HG03342 (cell line): ENCODE data around the gene PPP1R3G.
A peak's percentile ranks its signal among the peaks of the same experiment; 100 is the strongest.
"Not testable (repeated sequence)": the region's sequence is repeated elsewhere in the genome, so short reads cannot be mapped to it uniquely, and the experiment has no call there.

ENCODE experiments used
- ATAC-seq: cut with Tn5 transposase; IDR thresholded peaks from one replicate; pipeline ENCODE4 v1.9.1; 2021; ENCODE audit warnings: mild to moderate bottlenecking, moderate library complexity; ENCODE audit not compliant: unreplicated experiment

PPP1R3G gene

GRCh38 chr6:5084781-5085647 is at the start of gene PPP1R3G:
PPP1R3G (plus strand) TSS chr6:5085341; CDS start chr6:5085486, 145 bp downstream.
- ATAC-seq: peak; percentile 42

- no peak for ATAC-seq
Measured at GRCh38 chr6:5036269-5036668, 48.9 kb upstream of the PPP1R3G start.

DNA sequence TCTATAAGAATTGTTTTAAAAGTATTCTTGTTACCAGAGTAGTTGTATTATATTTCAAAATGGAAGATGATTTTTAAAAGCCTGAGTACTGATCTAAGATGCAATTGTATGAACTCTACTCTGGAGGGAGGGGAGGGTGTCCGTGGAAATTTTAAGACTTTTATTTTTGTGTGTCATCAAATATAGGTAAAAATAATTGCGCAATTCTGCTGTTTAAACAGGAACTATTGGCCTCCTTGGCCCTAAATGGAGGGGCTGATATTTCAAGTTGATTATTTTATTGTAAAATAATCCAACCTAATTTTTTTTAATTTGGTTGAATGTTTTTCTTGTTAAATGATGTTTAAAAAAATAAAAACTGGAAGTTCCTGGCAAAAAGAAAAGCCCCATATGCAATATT is 43.2 kb upstream of the PPP1R3G start:
- no peak for ATAC-seq

GRCh38 chr6:5042436-5042835 is 42.7 kb upstream of the PPP1R3G start:
- ATAC-seq: no peak

DNA sequence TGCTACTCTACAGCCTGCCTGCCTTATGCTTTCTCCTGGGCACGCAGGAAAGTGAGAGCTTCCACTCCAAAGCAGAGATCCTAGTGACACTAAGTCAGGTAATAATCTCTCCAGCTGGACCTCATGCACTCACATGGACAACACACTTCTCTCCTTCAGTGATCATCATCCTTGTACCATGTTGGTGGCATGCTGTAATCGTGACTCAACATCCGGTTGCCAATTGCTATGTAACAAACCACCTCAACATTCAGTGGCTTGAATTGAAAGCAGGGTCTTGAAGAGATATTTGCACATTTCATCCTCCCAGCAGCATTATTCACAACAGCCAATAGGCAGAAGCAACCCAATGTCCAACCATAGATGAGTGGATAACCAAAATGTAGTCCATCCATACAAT is 40.3 kb upstream of the PPP1R3G start:
- ATAC-seq: no peak

GRCh38 chr6:5045416-5045815 is 39.7 kb upstream of the PPP1R3G start:
- ATAC-seq: no peak

GRCh38 chr6:5046430-5046829 is 38.7 kb upstream of the PPP1R3G start:
- ATAC-seq: no peak

DNA sequence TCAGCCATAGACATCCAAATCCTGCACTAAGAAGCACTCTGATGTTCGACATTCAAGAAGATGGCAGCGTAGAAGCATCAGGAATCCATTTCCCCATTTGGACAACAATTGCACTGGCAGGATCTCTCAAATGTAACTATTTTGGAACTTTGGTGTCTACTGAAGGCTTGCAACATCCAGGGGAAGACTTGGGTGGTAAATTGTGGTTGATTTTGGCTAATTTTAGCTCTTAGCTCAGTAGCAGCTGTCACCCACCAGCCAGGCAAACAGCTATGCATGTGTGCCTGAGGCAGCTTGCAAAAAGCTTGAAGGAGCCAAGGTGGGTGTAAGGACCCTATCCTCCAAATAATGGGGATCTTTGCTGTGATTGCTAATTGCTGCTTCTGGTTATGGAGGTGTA is 35.1 kb upstream of the PPP1R3G start:
- no peak for ATAC-seq

DNA sequence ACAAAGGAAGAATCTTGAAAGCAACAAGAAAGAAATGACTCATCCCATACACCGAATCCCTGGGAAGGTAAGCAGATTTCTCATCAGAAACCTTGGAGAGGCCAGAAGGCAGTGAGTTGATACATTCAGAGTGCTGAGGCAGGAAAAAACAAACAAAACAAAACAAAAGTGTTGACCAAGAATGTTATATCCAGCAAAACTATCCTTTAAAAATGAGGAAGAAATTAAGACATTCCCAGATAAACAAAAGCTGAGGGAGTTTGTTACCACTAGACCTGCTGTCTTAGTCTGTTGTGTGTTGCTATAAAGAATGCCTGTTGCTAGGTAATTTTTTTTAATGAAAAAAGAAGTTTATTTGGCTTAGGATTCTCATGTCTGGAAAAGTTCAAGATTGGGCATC is 33.7 kb upstream of the PPP1R3G start:
- no peak for ATAC-seq

- no peak for ATAC-seq
Measured at GRCh38 chr6:5053038-5053437, 32.1 kb upstream of the PPP1R3G start.

DNA sequence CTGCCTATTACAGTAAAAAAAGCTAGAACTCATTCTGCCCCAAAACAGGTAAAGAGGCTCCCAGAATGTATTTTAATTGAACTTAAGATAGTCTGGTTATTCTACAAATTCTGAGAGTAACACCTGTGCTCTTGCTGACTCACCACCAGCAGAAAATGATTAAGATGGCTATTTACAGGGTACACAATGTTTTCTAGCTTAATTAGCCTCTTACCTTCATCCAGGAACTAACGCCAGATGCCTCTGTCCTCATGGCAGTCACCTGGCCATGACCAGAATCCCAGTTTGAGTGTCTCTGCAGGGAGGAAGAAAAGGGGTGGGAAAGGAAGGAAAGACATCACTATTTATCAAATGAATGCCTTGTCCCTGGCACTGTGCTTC is 31.3 kb upstream of the PPP1R3G start:
- no peak for ATAC-seq

DNA sequence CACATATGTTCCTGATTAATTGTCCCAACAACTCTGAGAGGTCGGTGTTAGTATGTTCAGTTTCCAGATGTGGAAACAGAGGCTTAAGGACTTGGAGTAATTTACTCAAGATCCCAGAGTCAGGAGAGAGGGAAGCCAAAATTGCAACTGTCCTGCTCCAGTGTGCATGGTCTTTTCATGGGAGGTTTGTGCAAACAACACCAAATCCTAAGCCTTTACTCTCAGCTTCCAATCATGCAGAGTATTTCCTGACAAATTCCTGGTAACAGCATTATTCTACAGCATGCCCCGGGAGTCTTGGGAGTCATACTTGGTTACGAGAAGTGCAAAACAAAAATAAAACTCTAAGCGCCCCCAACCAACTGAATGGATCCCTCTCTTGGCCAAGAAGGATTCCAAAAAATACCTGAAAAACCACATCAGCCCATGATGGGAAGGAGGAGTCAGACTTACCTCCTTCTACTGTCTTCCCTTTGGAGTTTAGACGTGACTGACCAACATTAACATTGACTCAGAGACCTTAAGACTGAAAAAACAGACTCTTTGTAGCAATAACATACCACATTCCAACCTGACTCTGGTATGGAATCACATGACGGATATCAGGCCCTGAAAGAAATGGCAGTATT is 30.8 kb upstream of the PPP1R3G start:
- ATAC-seq: no peak

DNA sequence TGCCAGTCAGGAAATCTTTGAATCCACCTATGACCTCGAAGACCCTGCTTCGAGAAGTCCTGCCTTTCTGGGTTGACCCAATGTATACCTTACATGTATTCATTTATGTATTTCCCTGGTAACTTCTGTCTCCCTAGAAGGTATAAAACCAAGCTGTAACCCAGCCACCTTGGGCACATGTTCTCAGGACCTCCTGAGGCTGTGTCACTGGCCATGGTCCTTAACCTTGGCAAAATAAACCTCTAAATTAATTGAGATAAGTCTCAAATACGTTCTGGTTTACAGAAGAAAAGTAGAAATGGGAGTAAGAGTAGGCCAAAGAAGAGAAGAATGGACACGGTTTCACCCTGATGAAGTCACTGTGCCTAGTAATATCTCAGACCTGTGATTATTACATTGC is 30.0 kb upstream of the PPP1R3G start:
- ATAC-seq: no peak

- ATAC-seq: no peak
Measured at GRCh38 chr6:5058254-5058653, 26.9 kb upstream of the PPP1R3G start.

DNA sequence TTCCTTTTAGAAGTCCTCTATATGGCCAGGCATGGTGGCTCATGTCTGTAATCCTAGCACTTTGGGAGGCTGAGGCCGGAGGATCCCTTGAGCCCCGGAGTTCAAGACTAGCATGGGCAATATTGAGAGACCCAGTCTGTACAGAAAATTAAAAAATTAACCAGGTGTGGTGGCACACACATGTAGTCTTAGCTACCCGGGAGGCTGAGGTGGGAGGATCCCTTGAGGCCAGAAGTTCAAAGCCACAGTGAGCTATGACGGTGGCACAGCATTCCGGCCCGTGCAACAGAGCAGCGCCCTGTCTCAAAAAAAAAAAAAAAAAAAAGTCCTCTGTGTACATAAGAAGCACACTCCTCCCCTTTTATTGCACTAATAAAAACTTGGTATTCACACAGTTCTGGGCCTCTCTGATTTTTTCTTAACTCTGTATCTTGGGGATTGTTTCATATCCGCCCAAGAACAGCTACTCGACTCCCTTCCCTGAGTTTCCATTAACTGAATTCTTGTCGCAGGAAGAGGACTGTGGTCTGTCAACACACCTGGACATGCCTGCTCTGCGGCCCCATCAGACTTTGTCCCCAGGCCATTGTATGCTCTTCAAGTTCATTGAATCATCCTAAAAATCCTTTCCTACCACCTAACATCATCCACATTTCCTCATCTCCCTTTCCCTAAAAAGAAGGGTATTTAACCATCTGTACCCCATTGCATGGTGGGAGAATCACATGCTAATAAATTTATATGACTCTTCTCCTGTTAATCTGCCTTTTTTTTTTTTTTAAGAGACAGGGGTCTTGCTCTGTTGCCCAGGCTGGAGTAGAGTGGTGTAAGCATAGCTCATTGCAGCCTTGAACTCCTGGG is 25.9 kb upstream of the PPP1R3G start:
- no peak for ATAC-seq

DNA sequence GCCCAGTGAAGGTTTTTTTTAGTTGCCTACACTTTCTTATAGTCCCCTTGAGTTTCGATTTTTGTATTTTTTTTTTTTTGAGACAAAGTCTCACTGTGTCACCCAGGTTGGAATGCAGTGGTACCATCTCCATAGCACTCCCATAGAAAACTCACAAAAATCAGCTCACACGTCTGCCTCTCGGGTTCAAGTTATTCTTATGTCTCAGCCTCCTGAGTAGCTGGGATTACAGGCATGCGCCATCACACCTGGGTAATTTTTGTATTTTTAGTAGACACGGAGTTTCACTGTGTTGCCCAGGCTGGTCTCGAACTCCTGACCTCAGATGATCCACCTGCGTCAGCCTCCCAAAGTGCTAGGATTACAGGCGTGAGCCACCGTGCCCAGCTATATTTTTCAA is 24.7 kb upstream of the PPP1R3G start:
- ATAC-seq: not testable (repeated sequence)

DNA sequence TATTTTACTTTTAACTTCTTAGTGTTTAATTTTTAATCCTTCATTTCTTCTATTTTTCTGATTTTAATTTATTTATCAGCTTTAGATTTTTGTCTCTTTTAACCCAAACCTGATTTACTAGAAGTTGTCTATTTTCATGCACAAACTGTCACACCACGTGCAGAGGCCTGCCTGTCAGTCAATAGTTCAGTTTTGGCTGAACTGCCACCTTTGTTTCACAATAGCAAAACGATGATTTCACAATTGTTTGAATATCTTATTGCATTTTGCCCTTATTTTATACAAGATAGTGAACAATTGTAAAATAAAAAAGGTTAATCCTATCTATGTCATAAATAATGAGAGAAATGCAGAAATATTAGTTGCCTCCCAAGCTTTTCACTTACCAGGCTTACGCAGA is 24.0 kb upstream of the PPP1R3G start:
- no peak for ATAC-seq

DNA sequence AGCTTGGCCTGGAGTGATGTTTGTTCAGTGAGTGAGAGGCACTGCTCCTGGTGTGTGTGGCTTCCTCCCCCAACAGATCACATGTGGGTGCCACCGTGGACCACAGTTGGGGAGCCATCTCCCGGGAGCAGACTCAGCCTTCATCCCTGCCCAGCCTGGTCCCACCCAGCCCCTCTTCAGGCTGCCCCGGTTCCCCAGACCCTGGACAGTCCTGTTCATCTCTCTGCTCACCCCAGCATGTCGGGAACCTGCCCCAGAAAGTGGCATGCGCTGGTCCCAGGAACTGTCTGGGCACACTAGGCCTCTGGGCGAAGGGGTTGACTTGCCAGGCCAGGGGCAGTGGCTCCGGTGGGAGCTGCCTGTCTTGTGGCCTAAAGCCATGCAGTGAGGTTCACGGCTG is 21.5 kb upstream of the PPP1R3G start:
- ATAC-seq: no peak

DNA sequence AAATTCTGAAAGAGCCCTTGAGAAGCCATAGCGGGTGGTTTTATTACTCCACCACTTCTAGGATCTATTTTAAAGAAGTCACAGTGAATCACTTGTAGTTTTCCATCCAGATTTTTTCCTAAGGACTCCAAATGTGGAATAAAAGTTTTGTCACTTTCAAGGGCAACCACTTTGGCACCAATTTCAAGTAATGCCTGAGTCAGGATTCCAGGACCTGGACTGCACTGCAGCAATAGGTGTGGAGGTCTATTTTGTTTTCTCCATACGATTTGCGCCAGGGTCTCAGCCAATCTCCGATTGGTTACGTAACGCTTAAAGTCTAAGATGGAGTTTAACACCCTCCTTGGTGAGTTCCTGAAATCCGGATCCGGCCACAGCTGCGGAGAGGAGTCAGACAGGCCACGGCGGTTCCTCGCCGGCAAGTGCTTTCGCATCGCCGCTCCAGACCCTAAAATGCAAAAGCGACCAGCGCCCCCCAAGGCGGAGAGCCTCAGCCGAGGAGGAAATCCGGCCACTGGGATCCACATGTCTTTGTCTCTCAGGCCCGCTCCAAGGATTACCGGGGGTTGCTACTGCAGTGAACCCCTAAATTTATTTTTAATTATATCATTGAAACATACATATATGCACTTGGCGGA is 18.6 kb upstream of the PPP1R3G start:
- no peak for ATAC-seq

DNA sequence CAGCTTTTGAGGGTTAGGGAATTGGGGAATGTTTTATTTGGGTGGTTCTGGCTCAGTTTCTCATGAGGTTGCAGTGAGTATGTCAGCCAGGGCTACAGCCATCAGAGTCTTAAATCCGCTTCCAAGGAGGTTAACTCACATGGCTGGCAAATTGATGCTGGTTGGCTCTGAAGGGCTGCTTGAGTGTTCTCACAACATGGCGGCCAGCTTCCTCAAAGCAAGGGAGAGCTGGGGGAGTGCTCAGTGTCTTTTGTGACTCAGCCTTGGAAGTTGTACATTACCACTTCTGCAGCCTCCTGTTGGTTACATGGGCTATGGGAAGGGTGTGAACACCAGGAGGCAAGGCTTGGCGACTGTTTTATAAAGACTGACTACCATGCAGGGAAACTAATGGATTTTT is 17.8 kb upstream of the PPP1R3G start:
- no peak for ATAC-seq

DNA sequence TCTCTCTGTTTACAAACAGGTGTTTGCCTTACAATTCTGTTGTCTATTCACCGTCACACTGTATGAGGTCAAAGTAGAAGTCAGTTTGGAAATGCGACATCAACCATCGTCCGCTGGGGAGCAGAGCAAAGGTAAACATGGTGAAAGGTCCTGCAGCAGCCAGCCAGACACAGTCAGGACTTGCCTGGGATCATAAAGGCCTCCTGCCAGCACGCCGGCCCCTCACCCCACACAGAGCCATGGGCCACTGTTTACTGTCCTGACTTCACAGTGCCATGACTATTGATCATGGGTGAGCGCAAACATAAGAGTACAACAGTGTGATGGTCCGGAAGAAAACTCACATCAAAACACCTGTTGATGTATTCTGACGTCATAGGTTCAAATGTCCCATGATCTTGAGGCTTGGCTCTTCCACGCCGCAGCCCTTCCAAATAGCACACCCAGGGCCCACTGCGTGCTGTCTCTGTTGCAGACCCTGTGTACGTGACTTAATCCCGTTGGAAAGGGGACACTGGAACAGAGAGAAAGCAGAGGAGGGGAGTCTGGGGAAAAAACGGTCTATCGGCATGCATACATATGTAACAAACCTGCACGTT is 16.9 kb upstream of the PPP1R3G start:
- ATAC-seq: no peak
